Superior temporal gyrus (tissue), 1 donor: Measurements from ENCODE around the gene DNAAF3.
"Not testable (repeated sequence)": the region's sequence is repeated elsewhere in the genome, so short reads cannot be mapped to it uniquely, and the experiment has no call there.

Experiments used
- DNase-seq: peaks from one replicate; pipeline ENCODE4 v3.0.0-alpha.2; 2016; ENCODE audit errors: extremely low spot score

Gene DNAAF3

GRCh38 chr19:55166530-55167268 is at the start of gene DNAAF3:
DNAAF3 (minus strand) TSS chr19:55166613; CDS start chr19:55166413, 200 bp downstream.
- DNase-seq, result peak; percentile 85

GRCh38 chr19:55213547-55213946 is 47.1 kb upstream of the DNAAF3 start:
- no peak for DNase-seq

- DNase-seq, result no peak
Observed at GRCh38 chr19:55212447-55212846, 46.0 kb upstream of the DNAAF3 start.

- DNase-seq, result no peak
Observed at GRCh38 chr19:55209693-55210472, 43.5 kb upstream of the DNAAF3 start.

- no peak for DNase-seq
Observed at GRCh38 chr19:55208880-55209692, 42.7 kb upstream of the DNAAF3 start, which contains the start of gene PTPRH. PTPRH (minus strand) TSS chr19:55209501; CDS start chr19:55209433, 68 bp downstream.

GRCh38 chr19:55206664-55207500 is 40.5 kb upstream of the DNAAF3 start:
- peak; percentile 29 for DNase-seq

- not testable (repeated sequence) for DNase-seq
Observed at GRCh38 chr19:55202199-55202598, 35.8 kb upstream of the DNAAF3 start.

- DNase-seq, result no peak
Observed at GRCh38 chr19:55199620-55200204, 33.3 kb upstream of the DNAAF3 start.

GRCh38 chr19:55198651-55199050 is 32.2 kb upstream of the DNAAF3 start:
- DNase-seq, result no peak

- DNase-seq, result peak; percentile 35
Observed at GRCh38 chr19:55197528-55197927, 31.1 kb upstream of the DNAAF3 start.

GRCh38 chr19:55196803-55197202 is 30.4 kb upstream of the DNAAF3 start:
- no peak for DNase-seq

- peak; percentile 60 for DNase-seq
Observed at GRCh38 chr19:55193481-55193880, 27.1 kb upstream of the DNAAF3 start.

GRCh38 chr19:55189403-55189835 is 23.0 kb upstream of the DNAAF3 start:
- DNase-seq, result peak; percentile 69

- no peak for DNase-seq
Observed at GRCh38 chr19:55188625-55189024, 22.2 kb upstream of the DNAAF3 start.

- DNase-seq, result no peak
Observed at GRCh38 chr19:55186080-55186479, 19.7 kb upstream of the DNAAF3 start.

GRCh38 chr19:55181740-55182139 is 15.3 kb upstream of the DNAAF3 start:
- no peak for DNase-seq

- DNase-seq, result no peak
Observed at GRCh38 chr19:55179606-55180484, 13.4 kb upstream of the DNAAF3 start, which contains the start of gene SYT5. SYT5 (minus strand) TSS chr19:55180289; CDS start chr19:55179041, 1,248 bp downstream.

GRCh38 chr19:55178781-55179599 is 12.6 kb upstream of the DNAAF3 start:
- DNase-seq, result peak; percentile 83

- DNase-seq, result no peak
Observed at GRCh38 chr19:55176076-55176475, 9.7 kb upstream of the DNAAF3 start.
